HEK293 (cell line): ENCODE measurements around the gene TMEM128.

ENCODE experiments used
- CTCF ChIA-PET: fragments of 350-600 bp; formaldehyde crosslinking; extraction: SDS; loops from one replicate; lab custom pipeline; 2021; ENCODE audit warnings: antibody characterized with exemption; lab: Yijun Ruan, JAX
- POLR2A ChIA-PET: fragments of 300-600 bp; formaldehyde crosslinking; extraction: SDS; loops from one replicate; lab custom pipeline; 2020; ENCODE audit warnings: antibody characterized with exemption, inconsistent platforms; lab: Yijun Ruan, JAX
- H3K27ac ChIP-seq: fragments of 200-500 bp; sonication (Bioruptor generic); 2 replicates; pipeline ENCODE4 v1.5.1; 2014; ENCODE audit warnings: low read depth, low read length, control low read depth, inconsistent platforms; ENCODE audit errors: extremely low read depth
- H3K36me3 ChIP-seq, 2 experiments: fragments of 200-500 bp in 1 of 2; sonication (Bioruptor generic) in 1 of 2; 1 replicate in 1 of 2; 2 replicates in 1 of 2; pipeline ENCODE4 v1.5.1; 2014 to 2017; ENCODE audit warnings: inconsistent platforms in 2 of 2, low read length in 2 of 2; ENCODE audit not compliant: control insufficient read depth in 2 of 2, insufficient read depth in 1 of 2
- H3K4me1 ChIP-seq: fragments of 200-500 bp; sonication (Bioruptor generic); 2 replicates; pipeline ENCODE4 v1.5.1; 2014; ENCODE audit warnings: mild to moderate bottlenecking, low read length, inconsistent platforms; ENCODE audit not compliant: control insufficient read depth, insufficient read depth
- H3K4me3 ChIP-seq: 2 replicates; pipeline ENCODE4 v1.5.1; 2011; ENCODE audit warnings: low read depth, mild to moderate bottlenecking, control low read depth, low read length, moderate library complexity
- H3K9me3 ChIP-seq: fragments of 200-500 bp; sonication (Bioruptor generic); 2 replicates; pipeline ENCODE4 v1.5.1; 2014; ENCODE audit warnings: low read depth, low read length, inconsistent platforms; ENCODE audit not compliant: control insufficient read depth, insufficient read depth
- GLIS1 ChIP-seq: fragments of 450-650 bp; formaldehyde crosslinking; IDR thresholded peaks from 2 replicates; pipeline ENCODE4 v1.5.1; 2016; ENCODE audit warnings: missing biosample characterization, missing genetic modification characterization
- KLF7 ChIP-seq: fragments of 450-650 bp; formaldehyde crosslinking; IDR thresholded peaks from 2 replicates; pipeline ENCODE4 v1.5.1; 2016; ENCODE audit warnings: missing biosample characterization, missing genetic modification characterization, borderline replicate concordance
- RBAK ChIP-seq: fragments of 450-650 bp; formaldehyde crosslinking; IDR thresholded peaks from 2 replicates; pipeline ENCODE4 v1.5.1; 2016; ENCODE audit warnings: missing biosample characterization, missing genetic modification characterization
- SP2 ChIP-seq: fragments of 450-650 bp; formaldehyde crosslinking; IDR thresholded peaks from 2 replicates; pipeline ENCODE4 v1.5.1; 2016; ENCODE audit warnings: missing biosample characterization, missing genetic modification characterization
- ZEB2 ChIP-seq: fragments of 450-650 bp; formaldehyde crosslinking; IDR thresholded peaks from 2 replicates; pipeline ENCODE4 v1.5.1; 2016; ENCODE audit warnings: missing biosample characterization, missing genetic modification characterization
- ZFP69B ChIP-seq: fragments of 450-650 bp; formaldehyde crosslinking; IDR thresholded peaks from 2 replicates; pipeline ENCODE4 v1.5.1; 2016; ENCODE audit warnings: missing biosample characterization, missing genetic modification characterization
- ZNF114 ChIP-seq: fragments of 450-650 bp; formaldehyde crosslinking; IDR thresholded peaks from 2 replicates; pipeline ENCODE4 v1.5.0; 2017; ENCODE audit warnings: missing biosample characterization, missing genetic modification characterization
- ZNF155 ChIP-seq: fragments of 450-650 bp; formaldehyde crosslinking; IDR thresholded peaks from 2 replicates; pipeline ENCODE4 v1.5.1; 2016; ENCODE audit warnings: missing biosample characterization, missing genetic modification characterization
- ZNF184 ChIP-seq: fragments of 450-650 bp; IDR thresholded peaks from 2 replicates; pipeline ENCODE4 v1.5.1; 2018; ENCODE audit warnings: missing biosample characterization, mild to moderate bottlenecking, missing genetic modification characterization
- ZNF266 ChIP-seq: fragments of 450-650 bp; formaldehyde crosslinking; IDR thresholded peaks from 2 replicates; pipeline ENCODE4 v1.5.1; 2016; ENCODE audit warnings: missing biosample characterization, missing genetic modification characterization, low read depth
- ZNF292 ChIP-seq: fragments of 450-650 bp; formaldehyde crosslinking; IDR thresholded peaks from 2 replicates; pipeline ENCODE4 v1.5.1; 2016; ENCODE audit warnings: low read depth, missing biosample characterization, missing genetic modification characterization, borderline replicate concordance
- ZNF311 ChIP-seq: fragments of 450-650 bp; formaldehyde crosslinking; IDR thresholded peaks from 2 replicates; pipeline ENCODE4 v1.5.1; 2017; ENCODE audit warnings: missing biosample characterization, missing genetic modification characterization, borderline replicate concordance
- ZNF37A ChIP-seq: fragments of 450-650 bp; IDR thresholded peaks from 2 replicates; pipeline ENCODE4 v1.5.1; 2018; ENCODE audit warnings: missing biosample characterization, missing genetic modification characterization
- ZNF501 ChIP-seq: fragments of 450-650 bp; formaldehyde crosslinking; IDR thresholded peaks from 2 replicates; pipeline ENCODE4 v1.5.1; 2016; ENCODE audit warnings: missing biosample characterization, missing genetic modification characterization
- ZNF585B ChIP-seq: fragments of 450-650 bp; formaldehyde crosslinking; IDR thresholded peaks from 2 replicates; pipeline ENCODE4 v1.5.1; 2016; ENCODE audit warnings: missing biosample characterization, missing genetic modification characterization
- ZNF76 ChIP-seq: fragments of 450-650 bp; formaldehyde crosslinking; IDR thresholded peaks from 2 replicates; pipeline ENCODE4; 2016; ENCODE audit warnings: low read depth, missing biosample characterization, missing genetic modification characterization, borderline replicate concordance
- ZNF776 ChIP-seq: fragments of 450-650 bp; formaldehyde crosslinking; IDR thresholded peaks from 2 replicates; pipeline ENCODE4 v1.5.0; 2017; ENCODE audit warnings: missing biosample characterization, missing genetic modification characterization, borderline replicate concordance
- ZNF777 ChIP-seq: fragments of 450-650 bp; formaldehyde crosslinking; IDR thresholded peaks from 2 replicates; pipeline ENCODE4 v1.5.1; 2017; ENCODE audit warnings: missing biosample characterization, missing genetic modification characterization, borderline replicate concordance
- ZNF830 ChIP-seq: fragments of 450-650 bp; IDR thresholded peaks from 2 replicates; pipeline ENCODE4 v1.5.0; 2018; ENCODE audit warnings: missing biosample characterization, missing genetic modification characterization, low read depth, mild to moderate bottlenecking, moderate library complexity
- ZNF843 ChIP-seq: fragments of 450-650 bp; formaldehyde crosslinking; IDR thresholded peaks from 2 replicates; pipeline ENCODE4 v1.5.1; 2016; ENCODE audit warnings: missing biosample characterization, missing genetic modification characterization
- TF ChIP-seq, protein P1 (sequence below): fragments of 450-650 bp; formaldehyde crosslinking; IDR thresholded peaks from 2 replicates; pipeline ENCODE4 v1.5.1; 2016; ENCODE audit warnings: missing biosample characterization, missing genetic modification characterization
- TF ChIP-seq, protein P2 (sequence below): fragments of 450-650 bp; formaldehyde crosslinking; IDR thresholded peaks from 2 replicates; pipeline ENCODE4; 2016; ENCODE audit warnings: missing biosample characterization, missing genetic modification characterization
- TF ChIP-seq, protein P3 (sequence below): fragments of 450-650 bp; formaldehyde crosslinking; IDR thresholded peaks from 2 replicates; pipeline ENCODE4 v1.5.1; 2016; ENCODE audit warnings: missing biosample characterization, missing genetic modification characterization
- TF ChIP-seq, protein P4 (sequence below): fragments of 450-650 bp; formaldehyde crosslinking; IDR thresholded peaks from 2 replicates; pipeline ENCODE4 v1.5.1; 2017; ENCODE audit warnings: missing biosample characterization, missing genetic modification characterization

TMEM128 gene

DNA sequence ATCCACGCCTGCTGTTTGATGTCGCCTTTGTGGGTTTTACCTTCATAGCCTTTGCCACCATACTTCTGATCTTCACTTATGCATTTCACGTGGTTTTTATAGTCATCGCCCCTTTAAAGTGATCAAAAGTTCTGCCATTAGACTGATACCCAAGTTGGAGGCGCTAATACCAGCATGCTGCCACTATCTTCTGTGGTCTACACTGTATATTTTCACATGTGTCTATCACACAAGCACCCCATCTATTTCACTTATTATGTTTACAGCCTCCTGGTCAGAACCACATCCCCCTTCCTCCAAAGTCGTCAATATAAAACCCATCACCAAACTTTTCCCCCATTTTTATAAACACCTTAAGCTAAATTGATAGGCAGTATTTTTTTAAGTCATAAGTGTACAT lies 33.8 kb upstream of the TMEM128 start (continued):
- TF ChIP-seq ZNF830 (no peak), ZNF311 (tag by site-specific recombination) (no peak), ZNF76 (tag by site-specific recombination) (no peak), SP2 (no peak), ZFP69B (tag by site-specific recombination) (no peak), ZNF585B (no peak), ZNF266 (tag by site-specific recombination) (no peak), ZNF184 (tag by site-specific recombination) (no peak), RBAK (tag by site-specific recombination) (no peak)
- TF ChIP-seq, protein P1, sequence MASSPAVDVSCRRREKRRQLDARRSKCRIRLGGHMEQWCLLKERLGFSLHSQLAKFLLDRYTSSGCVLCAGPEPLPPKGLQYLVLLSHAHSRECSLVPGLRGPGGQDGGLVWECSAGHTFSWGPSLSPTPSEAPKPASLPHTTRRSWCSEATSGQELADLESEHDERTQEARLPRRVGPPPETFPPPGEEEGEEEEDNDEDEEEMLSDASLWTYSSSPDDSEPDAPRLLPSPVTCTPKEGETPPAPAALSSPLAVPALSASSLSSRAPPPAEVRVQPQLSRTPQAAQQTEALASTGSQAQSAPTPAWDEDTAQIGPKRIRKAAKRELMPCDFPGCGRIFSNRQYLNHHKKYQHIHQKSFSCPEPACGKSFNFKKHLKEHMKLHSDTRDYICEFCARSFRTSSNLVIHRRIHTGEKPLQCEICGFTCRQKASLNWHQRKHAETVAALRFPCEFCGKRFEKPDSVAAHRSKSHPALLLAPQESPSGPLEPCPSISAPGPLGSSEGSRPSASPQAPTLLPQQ (tag by site-specific recombination) = no peak
- TF ChIP-seq, protein P2, sequence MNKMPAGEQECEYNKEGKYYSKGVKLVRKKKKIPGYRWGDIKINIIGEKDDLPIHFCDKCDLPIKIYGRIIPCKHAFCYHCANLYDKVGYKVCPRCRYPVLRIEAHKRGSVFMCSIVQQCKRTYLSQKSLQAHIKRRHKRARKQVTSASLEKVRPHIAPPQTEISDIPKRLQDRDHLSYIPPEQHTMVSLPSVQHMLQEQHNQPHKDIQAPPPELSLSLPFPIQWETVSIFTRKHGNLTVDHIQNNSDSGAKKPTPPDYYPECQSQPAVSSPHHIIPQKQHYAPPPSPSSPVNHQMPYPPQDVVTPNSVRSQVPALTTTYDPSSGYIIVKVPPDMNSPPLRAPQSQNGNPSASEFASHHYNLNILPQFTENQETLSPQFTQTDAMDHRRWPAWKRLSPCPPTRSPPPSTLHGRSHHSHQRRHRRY (tag by site-specific recombination) = no peak

DNA sequence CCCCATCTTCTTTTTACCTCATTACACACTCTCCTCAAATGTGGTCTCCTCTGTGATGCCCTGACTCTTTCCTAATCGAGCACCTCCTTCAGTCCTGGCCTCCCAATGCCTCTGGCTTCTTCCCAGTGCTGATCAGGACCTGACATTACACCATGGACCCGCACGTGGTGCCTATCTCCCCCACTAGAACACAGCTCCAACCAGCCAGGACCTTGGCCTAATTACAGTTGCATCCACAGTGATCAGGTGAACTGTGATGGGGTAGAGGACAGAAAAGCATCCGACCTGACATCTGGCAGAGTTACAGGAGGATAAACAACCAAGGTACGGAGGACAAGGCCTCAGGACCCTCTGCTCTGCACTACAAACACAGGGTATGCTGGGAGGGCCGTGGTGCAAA lies 29.5 kb upstream of the TMEM128 start:
- Histone ChIP-seq H3K4me1 (no peaks in the 10 kb centered on the region), H3K27ac (no peak overlapping the region), H3K36me3 (peaks cover 27 to 92% of the 10 kb centered on the region in 2 experiments), H3K9me3 (no peaks in the 10 kb centered on the region), H3K4me3 (no peak overlapping the region)
- TF ChIP-seq ZNF843 (tag by site-specific recombination) = no peak
- TF ChIP-seq ZNF114 (tag by site-specific recombination) = no peak
- no peak for TF ChIP-seq KLF7 (tag by site-specific recombination)
- no peak for TF ChIP-seq ZNF37A (tag by site-specific recombination)
- TF ChIP-seq, protein P3, sequence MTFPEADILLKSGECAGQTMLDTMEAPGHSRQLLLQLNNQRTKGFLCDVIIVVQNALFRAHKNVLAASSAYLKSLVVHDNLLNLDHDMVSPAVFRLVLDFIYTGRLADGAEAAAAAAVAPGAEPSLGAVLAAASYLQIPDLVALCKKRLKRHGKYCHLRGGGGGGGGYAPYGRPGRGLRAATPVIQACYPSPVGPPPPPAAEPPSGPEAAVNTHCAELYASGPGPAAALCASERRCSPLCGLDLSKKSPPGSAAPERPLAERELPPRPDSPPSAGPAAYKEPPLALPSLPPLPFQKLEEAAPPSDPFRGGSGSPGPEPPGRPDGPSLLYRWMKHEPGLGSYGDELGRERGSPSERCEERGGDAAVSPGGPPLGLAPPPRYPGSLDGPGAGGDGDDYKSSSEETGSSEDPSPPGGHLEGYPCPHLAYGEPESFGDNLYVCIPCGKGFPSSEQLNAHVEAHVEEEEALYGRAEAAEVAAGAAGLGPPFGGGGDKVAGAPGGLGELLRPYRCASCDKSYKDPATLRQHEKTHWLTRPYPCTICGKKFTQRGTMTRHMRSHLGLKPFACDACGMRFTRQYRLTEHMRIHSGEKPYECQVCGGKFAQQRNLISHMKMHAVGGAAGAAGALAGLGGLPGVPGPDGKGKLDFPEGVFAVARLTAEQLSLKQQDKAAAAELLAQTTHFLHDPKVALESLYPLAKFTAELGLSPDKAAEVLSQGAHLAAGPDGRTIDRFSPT = no peak
- no peak for TF ChIP-seq ZNF311 (tag by site-specific recombination)
- TF ChIP-seq ZNF292 = no peak
- ChIA-PET POLR2A (no interaction called here), CTCF (interaction anchor here (0.6 kb wide), 1 partner anchor 1518 kb away, joined by 5 read pairs; no protein-coding TSS in a partner anchor)

DNA sequence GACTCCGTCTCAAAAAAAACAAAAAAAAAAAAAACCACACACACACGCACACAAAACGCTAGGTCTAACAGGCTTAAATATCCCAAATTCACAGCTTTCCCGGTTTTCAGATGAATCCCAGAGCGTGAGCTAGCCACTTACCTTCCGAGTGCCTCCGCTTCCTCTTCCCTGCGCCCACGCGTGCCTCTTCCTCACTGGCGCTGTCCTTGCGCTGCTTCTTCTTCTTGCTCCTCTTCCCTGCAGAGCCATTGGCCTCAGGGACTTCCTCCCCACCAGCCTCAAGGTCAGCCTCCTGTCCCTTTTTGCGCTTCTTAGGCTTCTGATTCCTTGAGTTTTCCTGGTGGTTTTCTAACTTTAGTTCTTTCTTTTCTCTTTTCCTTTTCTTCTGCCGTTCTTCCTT lies 26.2 kb upstream of the TMEM128 start:
- CTCF ChIA-PET = interaction anchor here (0.6 kb wide), 2 partner anchors 16 to 51 kb away, joined by 3 read pairs; no protein-coding TSS in a partner anchor
- Histone ChIP-seq H3K4me1 (no peaks in the 10 kb centered on the region), H3K27ac (no peak overlapping the region)
- POLR2A ChIA-PET = no interaction called here
- TF ChIP-seq ZNF114 (tag by site-specific recombination) (no peak), GLIS1 (no peak), ZNF776 (no peak), ZNF777 (tag by site-specific recombination) (no peak), ZEB2 (tag by site-specific recombination) (no peak), ZNF501 (tag by site-specific recombination) (no peak), ZNF155 (tag by site-specific recombination) (no peak)
- TF ChIP-seq, protein P4, sequence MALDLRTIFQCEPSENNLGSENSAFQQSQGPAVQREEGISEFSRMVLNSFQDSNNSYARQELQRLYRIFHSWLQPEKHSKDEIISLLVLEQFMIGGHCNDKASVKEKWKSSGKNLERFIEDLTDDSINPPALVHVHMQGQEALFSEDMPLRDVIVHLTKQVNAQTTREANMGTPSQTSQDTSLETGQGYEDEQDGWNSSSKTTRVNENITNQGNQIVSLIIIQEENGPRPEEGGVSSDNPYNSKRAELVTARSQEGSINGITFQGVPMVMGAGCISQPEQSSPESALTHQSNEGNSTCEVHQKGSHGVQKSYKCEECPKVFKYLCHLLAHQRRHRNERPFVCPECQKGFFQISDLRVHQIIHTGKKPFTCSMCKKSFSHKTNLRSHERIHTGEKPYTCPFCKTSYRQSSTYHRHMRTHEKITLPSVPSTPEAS = no peak
- TF ChIP-seq, all 188 proteins: peak for 0
- Histone ChIP-seq H3K36me3 (peaks cover 27 to 87% of the 10 kb centered on the region in 2 experiments), H3K4me3 (no peak overlapping the region), H3K9me3 (no peaks in the 10 kb centered on the region)
